Measurements from ENCODE around the gene CCDC158. TPM values are rescaled to one million over a fixed set of nuclear protein-coding genes. Genes with fewer than 3 reads are reported as not detected.

Gene CCDC158
- total and polyA plus RNA-seq, 2 of the 4 experiments (the other 2 are of a cell fraction): not detected

DNA sequence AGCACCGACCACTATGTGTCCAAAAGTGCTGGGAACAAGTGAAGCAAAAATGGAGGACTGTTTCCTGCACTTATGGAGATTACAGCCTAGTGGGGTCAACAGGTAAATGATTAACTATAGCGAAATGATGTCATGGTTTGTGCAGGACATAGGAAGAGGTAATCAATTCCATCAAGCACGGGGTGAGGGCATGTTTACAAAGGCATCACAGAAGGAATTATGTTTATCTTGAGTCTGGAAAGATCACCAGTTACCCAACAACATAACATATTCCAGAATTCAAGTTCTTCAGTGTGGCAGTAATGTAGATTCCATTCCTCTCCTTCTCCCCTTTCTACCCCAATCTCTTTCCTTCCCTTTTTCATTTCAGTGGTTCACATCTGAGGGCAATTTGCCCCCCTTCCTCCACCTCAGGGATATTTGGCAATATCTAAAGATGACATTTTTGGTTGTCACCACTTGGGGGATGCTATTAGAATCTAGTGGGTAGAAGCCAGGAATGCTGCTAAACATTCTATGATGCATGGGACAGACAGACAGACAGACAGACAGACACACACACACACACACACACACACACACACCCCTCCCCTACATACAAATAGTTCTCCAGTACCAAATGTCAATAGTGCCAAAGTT lies 145.3 kb downstream of the CCDC158 start:
- Histone ChIP-seq H3K79me1 (ENCODE audit: low read depth in 1 of 2, low read length in 2 of 2) (no peaks in the 10 kb centered on the region), H2AK9ac (replicated peaks; ENCODE audit: low read depth, low read length, poor library complexity) (no peak overlapping the region), H4K5ac (ENCODE audit: low read depth, low read length) (no peak overlapping the region), H3K56ac (ENCODE audit: extremely low read depth, insufficient read depth, low read length) (no peak overlapping the region), H3K18ac (ENCODE audit: low read depth, low read length) (no peak overlapping the region), H3K27me3 (ENCODE audit: control insufficient read depth, insufficient read depth, low read length) (peaks cover 39% of the 10 kb centered on the region), H2AK5ac (ENCODE audit: low read depth, low read length) (no peak overlapping the region), H3K9ac (ENCODE audit: low read depth, low read length) (no peak overlapping the region), H4K20me1 (ENCODE audit: insufficient read depth, low read length) (no peaks in the 10 kb centered on the region), H2BK120ac (ENCODE audit: low read depth, low read length) (no peak overlapping the region), H3K9me1 (ENCODE audit: insufficient read depth, low read length) (no peaks in the 10 kb centered on the region), H3K4me2 (ENCODE audit: low read depth, low read length) (no peak overlapping the region), H4K91ac (ENCODE audit: insufficient read depth, low read depth, low read length) (no peak overlapping the region), H4K8ac (ENCODE audit: low read depth in 2 of 2, low read length in 2 of 2) (no peak overlapping the region), H3K23ac (ENCODE audit: low read depth, low read length) (no peak overlapping the region), H3K27ac (ENCODE audit: insufficient read depth, low read length) (no peak overlapping the region), H3K4me1 (ENCODE audit: control insufficient read depth, insufficient read depth, low read length) (no peaks in the 10 kb centered on the region), H2BK15ac (ENCODE audit: low read depth, low read length) (no peak overlapping the region), H3K4me3 (ENCODE audit: insufficient read depth, low read depth, low read length) (no peak overlapping the region), H3K36me3 (ENCODE audit: control insufficient read depth, insufficient read depth, low read length) (no peaks in the 10 kb centered on the region), H3K9me3 (ENCODE audit: control insufficient read depth, insufficient read depth, low read length) (no peaks in the 10 kb centered on the region), H3K14ac (replicated peaks; ENCODE audit: low read depth, low read length) (no peak overlapping the region), H3K4ac (ENCODE audit: low read depth, low read length) (no peak overlapping the region), H2AFZ (replicated peaks; ENCODE audit: low read length, poor library complexity) (no peak overlapping the region), H2BK20ac (ENCODE audit: low read depth, low read length) (no peak overlapping the region), H2BK5ac (ENCODE audit: low read depth, low read length, poor library complexity, severe bottlenecking) (no peak overlapping the region)
- in situ Hi-C loops (cut with MboI; ENCODE audit: low sequenced_read_pairs): no loop called here
- CTCF ChIA-PET: no interaction called here
- DNase-seq: no peak
- ATAC-seq (ENCODE audit: low read depth): no peak
- dilution Hi-C loops (cut with HindIII; ENCODE audit: low sequenced_read_pairs, unreplicated experiment): no loop called here
- WGBS, 2 experiments (ENCODE audit: extremely low coverage in 2 of 2, insufficient read length in 1 of 2): 50% methylated on average over 1 of the region's 3 CpGs; no CpG with 5 or more reads in 1 of the 2 experiments
- BruUV-seq (replicated peaks): no TSS peak
- TF ChIP-seq CHD1 (IDR thresholded peaks at IDR 0.05; ENCODE audit: low read depth, low read length) (no peak), FOS (IDR thresholded peaks at IDR 0.05; ENCODE audit: low read depth, low read length) (no peak), RFX5 (IDR thresholded peaks at IDR 0.05; ENCODE audit: low read depth, low read length) (no peak), RAD21 (IDR thresholded peaks at IDR 0.05; ENCODE audit: low read length) (no peak), RCOR1 (IDR thresholded peaks at IDR 0.05; ENCODE audit: insufficient replicate concordance, low read length) (no peak), ELK1 (IDR thresholded peaks at IDR 0.05; ENCODE audit: borderline replicate concordance, low read depth, low read length) (no peak), SMC3 (IDR thresholded peaks at IDR 0.05; ENCODE audit: low read depth, low read length) (no peak), MAFK (IDR thresholded peaks at IDR 0.05; ENCODE audit: low read depth, low read length) (no peak), CEBPB (IDR thresholded peaks at IDR 0.05; ENCODE audit: low read depth, low read length) (no peak), CTCF (conservative IDR thresholded peaks at IDR 0.05; ENCODE audit: low read depth, low read length) (no peak), POLR2A (IDR thresholded peaks at IDR 0.05; ENCODE audit: low read depth, low read length) (no peak), BHLHE40 (IDR thresholded peaks at IDR 0.05; ENCODE audit: low read depth, low read length) (no peak), MAZ (IDR thresholded peaks at IDR 0.05; ENCODE audit: borderline replicate concordance, low read depth, low read length) (no peak)
- POLR2A ChIA-PET (ENCODE audit: unreplicated experiment): no interaction called here
- intact Hi-C loops (cut with micrococcal nuclease): loop anchor here (1.0 kb wide), 1 partner anchor 24 kb away; the partner anchor contains the start of gene FAM47E
